ENCODE results near the gene FNDC3B. TPM values are rescaled to one million over a fixed set of nuclear protein-coding genes. Genes with fewer than 3 reads are reported as not detected.
"Not testable (repeated sequence)": the region's sequence is repeated elsewhere in the genome, so short reads cannot be mapped to it uniquely, and the experiment has no call there.

The FNDC3B gene
- total RNA-seq, 1 donor from 2014 or later: 171 TPM

DNA sequence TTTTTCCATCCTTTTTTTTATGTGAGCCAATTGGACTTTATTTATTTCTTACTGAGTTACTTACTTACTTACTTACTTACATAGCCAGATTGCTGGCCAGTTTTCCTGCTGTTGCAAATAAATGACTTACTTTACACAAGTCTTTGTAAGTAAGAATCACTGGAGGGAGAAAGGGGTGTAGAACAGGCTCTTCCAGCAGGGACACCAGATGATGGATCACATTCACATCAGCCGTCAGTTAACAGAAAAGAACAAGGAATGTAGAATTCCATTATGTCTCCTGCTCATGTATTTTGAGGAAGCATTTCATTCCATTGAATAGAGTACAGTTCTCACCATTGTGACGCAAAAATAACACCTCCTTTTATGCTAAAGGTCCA is 188.6 kb downstream of the FNDC3B start:
- DNase-seq (ENCODE audit: low spot score) (no peak), ATAC-seq (no peak)
- intact Hi-C loops (cut with DNase I): no loop called here

DNA sequence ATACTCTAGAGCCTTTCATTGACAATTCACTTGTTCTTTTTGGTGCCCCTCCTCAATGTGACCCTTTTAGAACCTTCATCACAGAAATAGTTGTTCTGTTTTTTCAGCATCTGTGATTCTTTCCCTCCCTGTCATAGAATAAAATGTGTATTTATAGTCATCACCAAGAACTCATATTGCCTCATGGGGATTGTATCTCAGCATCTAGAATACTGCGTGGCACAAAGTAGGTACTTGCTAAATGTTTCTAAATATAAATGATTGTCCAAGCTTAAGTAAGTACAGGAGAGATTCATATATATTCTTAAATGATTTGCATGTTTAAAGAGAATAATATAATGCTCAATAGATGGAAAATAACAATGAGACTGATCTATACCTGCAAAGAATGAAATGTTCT is 190.1 kb downstream of the FNDC3B start:
- no peak for DNase-seq (ENCODE audit: low spot score)
- ATAC-seq: no peak
- intact Hi-C loops (cut with DNase I): no loop called here

DNA sequence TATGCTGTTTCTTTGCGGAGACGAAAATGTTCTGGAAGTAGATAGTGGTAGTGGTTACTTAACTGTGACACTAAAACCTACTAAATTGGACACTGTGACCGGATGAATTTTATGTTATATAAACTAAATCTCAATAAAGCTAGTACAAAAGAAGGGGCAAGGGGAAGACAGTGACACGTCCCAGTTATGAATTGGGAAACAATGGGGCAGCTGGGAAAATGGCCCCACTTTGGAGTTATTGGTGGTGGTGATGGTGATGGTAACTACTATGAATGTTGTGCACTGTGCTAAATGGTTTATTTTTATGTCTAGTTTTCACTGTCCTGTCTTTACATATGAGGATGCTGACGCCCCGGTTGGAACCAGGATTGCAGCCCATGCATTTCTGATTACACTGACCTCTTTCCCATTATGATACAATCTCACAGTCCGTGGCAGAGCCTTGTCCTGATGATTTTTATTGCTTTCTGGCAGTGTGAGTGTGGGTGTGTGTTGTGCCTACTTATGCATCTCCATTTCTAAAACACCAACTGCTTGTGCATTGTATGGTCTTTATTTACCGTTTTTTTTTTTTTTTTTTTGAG is 192.0 kb downstream of the FNDC3B start:
- ATAC-seq (no peak), DNase-seq (ENCODE audit: low spot score) (no peak)
- intact Hi-C loops (cut with DNase I): no loop called here

DNA sequence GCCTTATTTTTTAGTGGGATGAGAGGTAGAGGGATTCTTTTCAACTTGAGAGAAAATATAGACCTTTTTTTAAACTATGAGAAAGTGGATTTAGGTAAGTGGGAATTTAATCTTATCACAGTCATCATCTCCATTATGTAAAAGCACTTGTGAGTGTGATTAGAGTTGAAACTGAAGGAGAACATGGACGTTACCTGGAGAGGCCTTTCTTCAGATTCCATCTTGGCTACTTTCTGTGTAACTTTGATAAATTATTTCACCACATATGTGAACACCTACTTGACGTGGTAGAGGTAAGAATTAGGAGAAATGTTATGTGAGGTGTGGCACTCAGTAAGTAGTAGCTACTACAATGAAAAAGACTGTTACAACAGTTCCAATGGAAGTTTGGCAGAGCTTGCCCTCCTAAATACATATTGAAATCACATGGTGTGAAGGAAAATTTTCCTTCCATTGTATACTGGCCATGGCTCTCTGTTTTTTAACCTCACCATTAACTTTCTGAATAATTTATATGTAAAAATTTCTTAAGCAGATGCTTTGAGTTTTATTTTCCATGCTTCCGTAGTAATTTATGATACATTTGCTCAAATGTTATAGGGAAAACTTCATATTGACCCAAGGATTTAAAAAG is 193.3 kb downstream of the FNDC3B start:
- intact Hi-C loops (cut with DNase I): no loop called here
- DNase-seq (ENCODE audit: low spot score) (no peak), ATAC-seq (no peak)

DNA sequence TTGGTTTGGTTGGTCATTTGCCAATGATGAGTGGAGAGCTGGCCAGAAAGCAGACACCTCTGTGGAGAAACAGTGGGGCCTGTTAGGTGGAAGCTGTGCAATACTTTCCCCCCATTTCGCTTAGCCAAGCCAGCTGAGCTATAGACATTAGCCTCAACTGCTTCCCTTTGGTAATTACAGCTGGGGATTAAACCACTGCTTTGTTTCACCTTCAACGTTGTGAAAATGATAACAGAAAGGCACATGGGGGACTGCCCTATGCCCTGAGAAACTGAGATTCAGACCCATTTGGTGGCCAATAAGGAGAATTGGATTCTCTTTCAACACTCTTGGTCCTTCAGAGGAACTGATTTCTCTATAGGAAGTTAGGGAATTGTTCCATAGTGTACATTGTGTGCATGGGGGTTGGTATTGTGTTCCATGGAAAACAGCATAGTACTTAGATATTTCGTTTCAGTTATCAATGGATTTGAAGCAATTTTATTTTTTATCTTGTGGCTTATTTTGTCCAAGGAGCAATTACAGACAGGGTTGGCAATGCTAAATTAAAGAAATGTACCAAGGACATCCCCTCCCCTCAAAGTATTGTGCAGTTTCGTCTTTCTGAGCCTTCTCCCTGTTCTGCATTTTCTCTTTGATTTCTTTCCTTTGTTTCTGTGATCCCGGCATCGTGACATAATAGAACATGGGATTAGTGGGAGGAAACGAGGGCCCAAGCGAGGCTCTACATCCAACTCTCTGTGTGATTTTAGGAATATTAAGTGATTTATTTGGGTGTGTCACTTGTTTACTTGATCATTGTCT is 194.3 kb downstream of the FNDC3B start:
- intact Hi-C loops (cut with DNase I): no loop called here
- DNase-seq (ENCODE audit: low spot score) (no peak), ATAC-seq (no peak)

DNA sequence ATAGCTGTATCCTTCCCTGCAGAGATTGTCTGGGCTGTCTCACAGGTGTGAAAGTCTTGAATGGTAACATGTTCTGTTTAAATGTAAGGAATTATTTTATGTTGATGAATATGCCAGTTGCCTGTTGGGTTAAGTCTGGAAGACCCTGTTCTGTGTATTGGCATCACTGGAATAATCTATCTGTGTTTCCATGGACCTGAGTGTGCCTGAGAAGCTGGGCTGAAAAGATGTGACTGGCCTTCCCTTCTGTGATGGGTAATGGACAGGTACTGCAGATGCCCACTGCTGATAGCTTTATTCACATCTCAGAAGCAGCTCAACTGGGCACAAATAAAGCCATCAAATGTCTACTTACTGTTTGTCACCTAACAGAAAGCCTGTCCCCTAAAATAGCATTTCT is 196.3 kb downstream of the FNDC3B start:
- DNase-seq (ENCODE audit: low spot score) (no peak), ATAC-seq (no peak)
- intact Hi-C loops (cut with DNase I): no loop called here

DNA sequence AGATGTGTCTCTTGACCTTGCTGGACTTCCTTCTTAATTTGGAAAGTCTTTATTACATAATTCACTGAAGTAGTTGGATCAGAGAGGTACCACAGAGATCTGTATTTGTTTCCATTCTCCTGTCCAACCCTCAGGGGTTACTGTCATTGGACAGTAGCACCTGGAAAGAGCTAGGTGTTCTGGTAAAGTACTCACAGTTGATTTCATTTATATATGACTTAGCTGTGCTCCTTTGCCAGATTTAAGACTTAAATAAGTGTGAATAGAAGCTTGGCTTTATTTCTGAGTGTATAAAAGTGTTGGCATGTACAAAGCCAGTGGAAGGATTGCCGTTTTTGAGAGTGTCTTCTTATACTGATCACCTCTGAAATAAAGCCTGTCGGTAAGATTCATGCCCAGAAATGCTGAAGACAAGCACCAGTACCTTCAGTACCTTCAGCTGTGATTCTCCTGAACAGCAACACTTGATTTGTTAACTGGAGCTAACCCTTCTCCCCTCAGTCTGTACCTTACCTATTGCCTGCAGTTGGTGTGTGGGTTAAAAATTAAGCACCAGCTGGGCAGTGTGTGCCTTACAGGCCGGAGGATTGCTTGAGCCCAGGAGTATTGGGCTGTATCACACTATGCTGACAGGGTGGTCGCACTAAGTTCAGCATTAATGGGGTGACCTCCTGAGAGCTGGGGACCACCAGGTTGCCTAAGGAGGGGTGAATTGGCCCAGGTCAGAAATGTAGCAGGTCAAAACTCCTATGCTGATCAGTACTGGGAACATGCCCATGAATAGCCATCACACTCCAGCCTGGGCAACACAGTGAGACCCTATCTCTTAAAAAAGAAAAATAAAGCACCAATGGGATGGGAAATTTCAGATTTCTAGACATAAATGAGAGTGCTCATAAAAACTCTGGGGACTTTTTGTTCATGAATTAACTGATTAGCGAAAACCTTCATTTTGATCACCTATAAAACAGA is 197.7 kb downstream of the FNDC3B start:
- peak; percentile 22 for ATAC-seq
- intact Hi-C loops (cut with DNase I): no loop called here
- no peak for DNase-seq (ENCODE audit: low spot score)

DNA sequence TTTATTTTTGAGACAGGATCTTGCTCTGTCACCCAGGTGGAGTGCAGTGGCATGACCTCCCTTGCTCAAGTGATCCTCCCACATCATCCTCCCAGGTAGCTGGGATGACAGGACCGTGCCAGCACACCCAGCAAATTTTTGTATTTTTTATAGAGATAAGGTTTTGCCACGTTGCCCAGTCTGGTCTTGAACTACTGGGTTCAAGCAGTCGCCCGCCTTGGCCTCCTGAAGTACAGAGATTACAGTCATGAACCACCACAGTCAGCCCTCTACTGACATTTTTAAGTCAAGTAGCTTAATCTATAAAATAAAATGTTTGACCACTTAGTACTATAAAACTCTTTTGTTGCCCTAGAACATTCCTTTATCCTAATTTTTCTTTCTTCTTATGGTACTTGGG is 198.8 kb downstream of the FNDC3B start:
- no peak for DNase-seq (ENCODE audit: low spot score)
- ATAC-seq: no peak
- intact Hi-C loops (cut with DNase I): no loop called here

DNA sequence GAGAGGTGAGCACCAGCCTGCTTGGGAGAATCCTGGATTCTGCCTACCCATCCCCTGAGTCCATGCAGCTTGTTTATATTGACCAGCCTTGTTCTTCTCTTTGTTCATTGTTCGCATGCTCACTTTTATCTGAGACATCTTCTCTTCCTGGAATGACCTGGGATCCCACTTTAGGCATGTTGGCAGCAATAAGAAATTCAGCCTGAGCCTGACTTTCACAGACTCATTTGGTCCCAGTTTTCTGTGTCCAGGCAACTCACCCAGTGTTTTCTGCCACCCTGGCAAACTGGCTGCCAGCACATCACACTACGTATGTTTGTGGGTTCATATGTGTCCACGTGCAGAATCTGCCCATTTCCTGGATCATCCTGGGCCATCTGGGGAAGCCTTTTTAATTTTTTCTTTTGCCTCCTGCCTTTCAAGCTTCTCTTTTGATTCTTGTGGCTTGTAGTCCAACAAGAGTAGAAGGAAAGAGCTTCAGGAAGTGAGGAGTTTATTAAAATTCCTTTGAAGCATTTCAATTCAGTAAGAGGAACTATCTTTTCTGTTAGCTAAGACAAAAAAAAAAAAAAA is 199.9 kb downstream of the FNDC3B start:
- no peak for DNase-seq (ENCODE audit: low spot score)
- intact Hi-C loops (cut with DNase I): no loop called here
- no peak for ATAC-seq

DNA sequence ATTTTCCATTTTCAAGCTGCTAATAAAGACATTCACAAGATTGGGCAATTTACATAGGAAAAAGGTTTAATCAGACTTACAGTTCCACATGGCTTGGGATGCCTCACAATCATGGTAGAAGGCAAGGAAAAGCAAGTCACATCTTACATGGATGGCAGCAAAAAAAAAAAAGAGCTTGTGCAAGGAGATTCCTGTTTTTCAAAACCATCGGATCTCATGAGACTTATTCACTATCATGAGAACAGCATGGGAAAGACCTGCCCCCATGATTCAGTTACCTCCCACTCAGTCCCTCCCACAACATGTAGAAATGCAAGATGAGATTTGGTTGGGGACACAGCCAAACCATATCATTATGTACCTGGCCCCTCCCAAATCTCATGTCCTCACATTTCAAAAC is 202.0 kb downstream of the FNDC3B start:
- no peak for ATAC-seq
- intact Hi-C loops (cut with DNase I): no loop called here
- no peak for DNase-seq (ENCODE audit: low spot score)

DNA sequence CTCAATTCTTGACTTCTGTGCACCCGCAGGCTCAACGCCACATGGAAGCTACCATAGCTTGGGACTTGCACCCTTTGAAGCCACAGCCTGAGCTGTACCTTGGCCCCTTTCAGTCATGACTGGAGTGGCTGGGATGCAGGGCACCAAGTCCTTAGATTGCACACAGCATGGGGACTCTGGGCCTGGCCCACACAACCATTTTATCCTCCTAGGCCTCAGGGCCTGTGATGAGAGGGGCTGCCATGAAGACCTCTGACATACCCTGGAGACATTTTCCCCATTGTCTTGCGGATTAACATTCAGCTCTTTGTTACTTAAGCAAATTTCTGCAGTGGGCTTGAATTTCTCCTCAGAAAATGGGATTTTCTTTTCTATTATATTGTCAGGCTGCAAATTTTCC is 203.1 kb downstream of the FNDC3B start:
- ATAC-seq; DNase-seq (ENCODE audit: low spot score); intact Hi-C loops (cut with DNase I): not testable (repeated sequence)

DNA sequence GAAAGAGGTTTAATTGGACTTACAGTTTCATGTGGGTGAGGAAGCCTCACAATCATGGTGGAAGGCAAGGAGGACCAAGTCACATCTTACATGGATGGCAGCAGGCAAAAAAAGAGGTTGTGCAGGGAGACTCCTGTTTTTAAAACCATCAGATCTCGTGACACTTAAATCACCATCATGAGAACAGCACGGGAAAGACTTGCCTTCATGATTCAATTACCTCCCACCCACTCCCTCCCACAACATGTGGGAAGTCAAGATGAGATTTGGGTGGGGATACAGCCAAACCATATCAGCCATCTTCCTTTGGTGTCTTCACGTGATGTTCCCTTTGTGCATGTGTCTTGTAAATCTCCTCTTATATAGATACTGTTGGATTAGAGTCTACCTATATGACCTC is 204.0 kb downstream of the FNDC3B start:
- intact Hi-C loops (cut with DNase I); DNase-seq (ENCODE audit: low spot score); ATAC-seq: not testable (repeated sequence)

DNA sequence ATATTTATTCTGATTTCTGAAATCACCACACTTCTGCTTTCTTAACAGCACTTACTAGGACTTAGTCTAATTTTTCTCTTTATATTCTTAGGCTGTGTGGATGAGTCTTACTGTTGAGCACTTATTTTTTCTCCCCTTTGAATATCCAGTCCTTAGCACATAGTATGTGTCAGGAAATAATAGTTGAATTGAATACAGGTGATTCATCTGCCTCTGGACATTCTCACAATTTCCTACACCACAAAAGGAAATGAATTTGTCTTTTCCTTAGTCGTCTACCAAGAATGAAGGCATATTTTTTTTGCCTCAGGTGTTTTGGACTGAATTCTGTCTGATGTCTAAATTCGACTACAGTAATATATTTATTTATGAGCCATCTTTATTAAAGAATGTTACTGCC is 204.6 kb downstream of the FNDC3B start:
- no peak for ATAC-seq
- intact Hi-C loops (cut with DNase I): no loop called here
- DNase-seq (ENCODE audit: low spot score): no peak

DNA sequence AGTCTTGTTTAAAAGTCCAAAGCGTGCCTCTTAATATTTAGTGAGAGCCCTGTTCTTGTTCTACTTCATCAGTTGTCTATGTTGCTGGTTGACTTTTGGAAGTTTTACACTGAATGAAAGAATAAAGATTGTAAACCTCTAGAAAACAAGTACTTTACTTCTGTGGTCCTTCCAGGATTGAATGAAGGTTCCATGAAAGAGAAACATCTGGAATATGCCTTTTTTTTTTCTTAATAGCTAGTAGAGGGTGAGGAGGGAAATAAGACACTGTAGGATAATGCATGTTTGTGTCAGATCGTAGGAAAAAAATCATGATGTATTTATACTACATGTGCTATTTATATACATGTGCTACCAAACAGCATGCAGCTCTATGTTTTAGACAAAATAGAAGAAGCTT is 205.9 kb downstream of the FNDC3B start:
- intact Hi-C loops (cut with DNase I): no loop called here
- no peak for ATAC-seq
- DNase-seq (ENCODE audit: low spot score): no peak

DNA sequence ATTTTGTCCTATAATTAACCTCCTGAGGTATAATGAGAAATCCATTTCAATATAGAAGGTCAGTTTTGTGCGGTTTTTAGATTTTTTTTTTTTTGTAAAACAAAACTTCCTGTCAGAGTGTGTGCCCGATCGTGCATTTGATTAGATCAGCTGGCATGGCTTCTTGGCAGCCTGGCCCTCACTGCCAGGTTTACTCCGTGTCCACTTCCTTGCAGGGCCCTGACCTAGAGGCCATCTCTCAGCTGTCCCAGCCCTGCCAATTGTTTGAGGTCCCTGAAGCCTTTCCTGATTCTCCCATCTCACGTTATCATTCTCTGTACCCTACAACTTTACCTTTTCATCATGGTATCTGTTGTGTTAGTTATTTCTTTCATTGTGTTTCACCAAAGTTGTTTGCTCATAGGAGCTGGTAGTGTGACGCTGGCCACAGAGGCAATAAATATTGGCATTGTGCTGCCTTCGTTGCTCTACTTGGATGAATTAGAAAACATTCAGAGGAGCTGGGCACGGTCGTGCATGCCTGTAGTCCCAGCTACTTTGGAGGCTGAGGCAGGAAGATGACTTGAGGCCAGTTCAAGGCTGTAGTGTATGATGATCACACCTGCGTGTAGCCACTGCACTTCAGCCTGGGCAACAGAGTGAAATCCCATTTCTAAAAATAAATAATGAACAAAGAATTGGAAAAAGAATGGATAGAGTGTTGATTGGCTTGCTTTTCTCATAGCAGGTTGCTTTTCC is 206.9 kb downstream of the FNDC3B start:
- intact Hi-C loops (cut with DNase I): no loop called here
- ATAC-seq (peak; percentile 37), DNase-seq (ENCODE audit: low spot score) (no peak)

DNA sequence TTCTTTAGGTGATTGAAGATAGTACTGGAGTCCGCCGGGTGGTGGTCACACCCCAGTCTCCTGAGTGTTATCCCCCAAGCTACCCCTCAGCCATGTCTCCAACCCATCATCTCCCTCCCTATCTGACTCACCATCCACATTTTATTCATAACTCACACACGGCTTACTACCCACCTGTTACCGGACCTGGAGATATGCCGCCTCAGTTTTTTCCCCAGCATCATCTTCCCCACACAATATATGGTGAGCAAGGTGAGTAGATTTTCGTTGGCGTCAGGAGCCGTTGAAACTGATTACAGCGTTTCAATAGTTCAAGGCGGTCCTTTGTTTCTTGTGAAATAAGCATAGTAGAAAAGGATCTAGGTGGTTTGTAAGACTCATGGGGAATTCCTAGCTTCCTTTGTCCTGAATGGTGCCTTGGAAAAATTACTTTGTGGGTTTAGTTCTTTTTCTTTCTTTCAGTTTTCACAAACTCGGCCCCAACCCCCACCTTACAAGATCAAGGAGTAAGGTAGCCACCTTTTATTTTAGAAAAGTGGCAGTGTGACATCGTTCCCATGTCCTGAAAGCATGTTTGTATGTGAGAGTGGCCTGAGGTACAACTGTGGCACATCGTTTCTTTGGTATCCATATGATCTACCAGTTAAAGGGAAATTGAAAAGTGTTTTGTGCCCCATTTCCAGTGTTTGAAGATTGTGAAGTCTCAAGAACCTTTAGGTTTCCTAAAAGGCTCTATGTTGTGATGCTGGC is 208.3 kb downstream of the FNDC3B start:
- DNase-seq (ENCODE audit: low spot score) (no peak), ATAC-seq (no peak)
- intact Hi-C loops (cut with DNase I): no loop called here

DNA sequence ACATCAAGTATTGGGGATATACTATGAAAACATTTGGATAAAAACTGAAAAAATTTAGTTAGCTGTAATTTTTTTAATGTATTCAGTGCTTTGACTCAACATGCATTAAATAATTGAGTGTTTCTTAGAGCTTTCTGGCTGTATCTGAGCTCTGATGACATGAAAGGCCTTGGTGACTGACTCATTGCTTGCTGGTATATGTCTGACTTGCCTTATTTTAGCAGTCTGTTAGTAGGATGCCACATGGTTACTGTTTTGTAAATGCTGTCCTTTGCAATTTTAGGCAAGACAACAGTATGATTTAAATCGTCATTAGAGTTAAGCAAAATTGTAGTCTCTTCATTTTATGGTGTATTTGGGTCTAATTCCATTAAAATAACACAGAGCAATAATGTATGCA is 209.7 kb downstream of the FNDC3B start:
- intact Hi-C loops (cut with DNase I): no loop called here
- no peak for DNase-seq (ENCODE audit: low spot score)
- ATAC-seq: no peak

DNA sequence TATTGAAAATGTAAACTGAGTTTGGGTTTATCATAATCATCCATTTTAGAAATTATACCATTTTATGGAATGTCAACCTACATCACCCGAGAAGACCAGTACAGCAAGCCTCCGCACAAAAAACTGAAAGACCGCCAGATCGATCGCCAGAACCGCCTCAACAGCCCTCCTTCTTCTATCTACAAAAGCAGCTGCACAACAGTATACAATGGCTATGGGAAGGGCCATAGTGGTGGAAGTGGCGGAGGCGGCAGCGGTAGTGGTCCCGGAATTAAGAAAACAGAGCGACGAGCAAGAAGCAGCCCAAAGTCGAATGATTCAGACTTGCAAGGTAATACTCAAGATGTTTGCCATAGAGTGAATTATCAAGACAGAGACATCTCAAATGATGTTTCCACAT is 211.8 kb downstream of the FNDC3B start:
- ATAC-seq: no peak
- no peak for DNase-seq (ENCODE audit: low spot score)
- intact Hi-C loops (cut with DNase I): loop anchor here (10.0 kb wide), 1 partner anchor 64 kb away; no protein-coding TSS in a partner anchor
